Ramos (cell line): ENCODE results near the gene DUS2.
"Not testable (repeated sequence)": the region's sequence is repeated elsewhere in the genome, so short reads cannot be mapped to it uniquely, and the experiment has no call there.

Experiments
- in situ Hi-C: fragments of 300-500 bp; cut with MboI; formaldehyde crosslinking; loops from one replicate; pipeline ENCODE4 v1.14.3; 2022; ENCODE audit warnings: low sequenced_read_pairs; ENCODE audit not compliant: unreplicated experiment

The DUS2 gene

DNA sequence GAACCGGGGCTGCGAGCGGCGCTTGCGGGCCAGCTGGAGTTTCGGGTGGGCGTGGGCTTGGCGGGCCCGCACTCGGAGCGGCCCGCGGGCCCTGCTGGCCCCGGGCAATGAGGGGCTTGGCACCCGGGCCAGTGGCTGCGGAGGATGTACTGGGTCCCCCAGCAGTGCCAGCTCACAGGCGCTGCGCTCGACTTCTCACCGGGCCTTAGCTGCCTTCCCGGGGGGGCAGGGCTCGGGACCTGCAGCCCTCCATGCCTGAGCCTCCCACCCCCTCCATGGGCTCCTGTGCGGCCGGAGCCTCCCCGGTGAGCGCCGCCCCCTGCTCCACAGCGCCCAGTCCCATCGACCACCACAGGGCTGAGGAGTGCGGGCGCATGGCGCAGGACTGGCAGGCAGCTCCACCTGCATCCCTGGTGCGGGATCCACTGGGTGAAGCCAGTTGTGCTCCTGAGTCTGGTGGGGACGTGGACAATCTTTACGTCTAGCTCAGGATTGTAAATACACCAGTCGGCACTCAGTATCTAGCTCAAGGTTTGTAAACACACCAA is 24.8 kb upstream of the DUS2 start:
- in situ Hi-C loops, result loop anchor here (10.0 kb wide), 1 partner anchor 236 kb away; the partner anchor contains the start of gene ESRP2

DNA sequence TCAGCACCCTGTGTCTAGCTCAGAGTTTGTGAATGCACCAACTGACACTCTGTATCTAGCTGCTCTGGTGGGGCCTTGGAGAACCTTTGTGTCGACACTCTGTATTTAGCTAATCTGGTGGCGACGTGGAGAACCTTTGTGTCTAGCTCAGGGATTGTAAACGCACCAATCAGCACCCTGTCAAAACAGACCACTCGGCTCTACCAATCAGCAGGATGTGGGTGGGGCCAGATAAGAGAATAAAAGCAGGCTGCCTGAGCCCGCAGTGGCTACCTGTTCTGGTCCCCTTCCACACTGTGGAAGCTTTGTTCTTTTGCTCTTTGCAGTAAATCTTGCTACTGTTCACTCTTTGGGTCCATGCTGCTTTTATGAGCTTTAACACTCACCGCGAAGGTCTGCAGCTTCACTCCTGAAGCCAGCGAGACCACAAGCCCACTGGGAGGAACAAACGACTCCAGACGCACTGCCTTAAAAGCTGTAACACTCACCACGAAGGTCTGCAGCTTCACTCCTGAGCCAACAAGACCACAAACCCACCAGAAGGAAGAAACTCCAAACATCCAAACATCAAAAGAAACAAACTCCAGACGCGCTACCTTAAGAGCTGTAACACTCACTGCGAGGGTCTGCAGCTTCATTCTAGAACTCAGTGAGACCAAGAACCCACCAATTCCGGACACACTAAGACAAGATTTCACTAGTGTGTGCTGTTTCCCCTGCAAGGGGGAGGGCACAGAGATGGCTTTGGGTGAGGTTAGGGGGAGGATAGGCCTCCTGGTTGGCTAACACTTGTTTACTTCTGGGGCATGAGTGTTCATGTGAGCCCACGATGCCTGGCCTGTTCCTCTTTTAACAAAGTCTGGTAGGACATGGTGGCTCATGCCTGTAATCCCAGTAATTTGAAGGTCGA is 24.1 kb upstream of the DUS2 start, which contains the start of gene DPEP2:
TSS of gene DPEP2 (minus strand) at position 706 of the 910 bp plus-strand sequence. CDS start 6,272 bp downstream, outside the sequence.
- in situ Hi-C loops, result loop anchor here (10.0 kb wide), 1 partner anchor 236 kb away; the partner anchor contains the start of gene ESRP2

DNA sequence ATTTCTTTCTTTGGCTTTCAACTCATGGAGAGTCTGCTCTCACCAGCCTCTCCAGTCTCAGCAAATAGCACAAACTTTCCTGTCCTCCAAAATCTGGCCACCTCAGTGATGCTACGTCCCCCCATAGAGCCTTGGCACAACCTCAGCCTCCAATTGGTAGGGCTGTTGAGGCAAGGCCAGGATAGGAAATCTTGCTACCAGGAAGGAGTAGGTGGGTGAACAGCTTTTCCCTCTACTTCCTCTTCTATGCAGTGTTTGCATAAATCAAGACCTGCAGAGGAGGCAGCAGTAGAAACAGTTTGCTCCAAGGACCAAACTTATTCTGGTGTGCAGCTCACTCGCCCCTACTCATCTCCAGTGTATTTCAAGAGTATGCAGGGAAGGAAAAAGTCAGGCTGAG is 23.1 kb upstream of the DUS2 start:
- in situ Hi-C loops, result loop anchor here (10.0 kb wide), 1 partner anchor 235 kb away; the partner anchor contains the start of gene ESRP2

DNA sequence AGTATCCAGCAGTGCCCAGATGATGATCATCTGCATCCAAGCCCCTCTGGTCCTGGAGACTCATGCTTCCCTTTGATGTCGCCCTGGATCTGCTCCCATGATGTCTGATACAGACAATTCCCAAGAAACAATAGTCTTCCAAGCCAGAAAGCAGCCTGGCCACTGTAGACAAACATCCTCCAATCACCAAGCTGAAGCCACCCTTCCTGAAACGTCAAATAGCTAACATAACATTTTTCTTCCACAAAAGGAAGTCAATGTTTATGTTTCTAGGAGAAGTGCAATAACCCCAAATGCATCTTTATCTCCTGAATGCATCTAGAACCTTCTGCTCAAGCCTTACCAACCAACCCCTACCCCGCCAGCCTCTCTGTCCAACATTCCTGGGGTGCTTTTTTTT is 22.6 kb upstream of the DUS2 start:
- in situ Hi-C loops, result no loop called here

DNA sequence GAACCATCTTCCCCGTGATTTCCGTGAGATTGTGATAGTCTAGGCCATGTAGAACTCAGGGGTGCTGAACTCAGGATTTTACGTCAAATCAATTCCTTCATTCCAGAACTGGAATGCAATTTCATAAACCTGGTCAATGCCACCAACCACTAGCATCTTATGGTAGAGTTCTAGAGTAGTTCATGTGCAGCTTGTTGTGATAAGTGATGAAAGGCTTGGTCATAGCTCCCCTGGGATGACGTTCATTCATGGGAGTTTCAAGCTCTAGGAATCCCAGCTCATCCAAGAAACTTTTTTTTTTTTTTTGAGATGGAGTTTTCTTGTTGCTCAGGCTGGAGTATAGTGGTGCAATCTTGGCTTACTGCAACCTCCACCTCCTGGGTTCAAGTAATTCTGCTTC is 20.1 kb upstream of the DUS2 start:
- in situ Hi-C loops, result no loop called here

DNA sequence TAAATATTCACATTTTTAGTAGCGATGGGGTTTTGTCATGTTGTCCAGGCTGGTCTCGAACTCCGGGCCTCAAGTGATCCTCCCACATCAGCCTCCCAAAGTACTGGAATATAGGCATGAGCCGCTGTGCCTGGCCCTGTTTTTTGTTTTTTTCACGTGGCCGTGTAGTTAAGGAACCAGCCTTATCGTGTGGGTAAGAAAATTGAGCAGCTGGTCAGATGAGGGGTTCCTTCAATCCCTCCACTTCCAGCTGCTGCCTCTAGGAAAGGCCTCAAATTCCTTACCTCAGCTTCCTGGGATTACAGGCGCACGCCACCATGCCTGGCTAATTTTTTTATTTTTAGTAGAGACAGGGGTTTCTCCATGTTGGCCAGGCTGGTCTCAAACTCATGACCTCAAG is 17.9 kb upstream of the DUS2 start:
- in situ Hi-C loops, result no loop called here

DNA sequence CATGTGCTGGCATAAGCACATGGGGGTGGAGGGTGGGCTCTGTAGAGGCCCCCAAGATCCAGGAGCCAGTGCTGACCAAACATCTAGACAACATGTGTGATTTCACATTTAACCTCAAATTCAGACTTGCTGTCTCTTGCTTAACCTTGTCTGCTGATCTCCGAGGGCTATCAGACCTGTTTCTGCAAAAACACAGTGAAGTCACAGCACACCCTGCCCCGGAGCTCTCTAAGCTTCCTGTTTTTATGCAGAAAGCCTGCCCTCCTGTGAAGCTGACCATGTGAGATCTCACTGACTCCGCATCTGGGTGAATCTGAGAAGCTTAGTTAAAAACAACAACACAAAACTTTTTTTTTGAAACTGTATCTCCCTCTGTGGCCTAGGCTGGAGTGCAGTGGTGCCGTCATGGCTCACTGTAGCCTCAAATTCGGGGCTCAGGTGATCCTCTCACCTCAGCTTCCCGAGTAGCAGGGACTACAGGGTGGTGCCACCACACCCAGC is 17.2 kb upstream of the DUS2 start:
- in situ Hi-C loops, result no loop called here

DNA sequence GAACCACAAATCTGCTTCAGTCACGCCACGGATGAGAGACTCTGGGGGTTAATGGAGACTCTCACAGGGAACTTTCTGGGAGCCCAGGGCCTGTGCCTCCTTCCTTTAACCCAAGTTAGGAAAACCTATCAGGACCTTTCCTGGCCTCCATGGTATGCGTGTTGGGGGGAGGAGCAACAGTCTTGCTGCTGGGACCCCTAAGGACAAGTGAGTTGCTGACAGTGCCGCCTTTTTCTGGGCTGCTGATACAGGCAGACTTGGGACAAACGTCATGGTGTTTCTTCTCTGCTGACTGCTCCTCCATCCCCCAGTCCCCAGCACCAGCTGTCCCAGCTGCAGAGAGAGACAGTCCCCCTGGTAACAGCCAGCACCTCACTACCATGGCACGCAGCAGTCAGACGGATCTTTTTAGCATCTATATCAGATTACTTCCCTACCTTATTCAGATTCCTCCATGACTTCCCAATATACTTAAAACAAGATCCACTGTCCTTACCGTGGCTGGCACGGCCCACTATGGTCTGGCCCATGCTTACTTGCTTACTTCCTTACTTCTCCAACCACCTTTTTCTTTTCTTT is 13.8 kb upstream of the DUS2 start:
- in situ Hi-C loops, result no loop called here

DNA sequence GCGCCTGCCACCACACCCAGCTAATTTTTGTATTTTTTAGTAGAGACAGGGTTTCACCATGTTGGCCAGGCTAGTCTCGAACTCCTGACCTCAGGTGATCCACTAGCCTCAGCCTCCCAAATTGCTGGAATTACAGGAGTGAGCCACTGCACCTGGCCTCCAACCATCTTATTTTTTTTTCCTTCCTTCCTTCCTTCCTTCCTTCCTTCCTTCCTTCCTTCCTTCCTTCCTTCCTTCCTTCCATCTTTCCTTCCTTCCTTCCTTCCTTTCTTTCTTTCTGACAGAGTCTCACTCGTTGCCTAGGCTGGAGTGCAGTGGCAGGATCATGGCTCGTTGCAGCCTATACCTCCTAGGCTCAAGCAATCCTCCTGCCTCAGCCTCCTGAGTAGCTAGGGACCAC is 13.2 kb upstream of the DUS2 start:
- in situ Hi-C loops, result not testable (repeated sequence)

DNA sequence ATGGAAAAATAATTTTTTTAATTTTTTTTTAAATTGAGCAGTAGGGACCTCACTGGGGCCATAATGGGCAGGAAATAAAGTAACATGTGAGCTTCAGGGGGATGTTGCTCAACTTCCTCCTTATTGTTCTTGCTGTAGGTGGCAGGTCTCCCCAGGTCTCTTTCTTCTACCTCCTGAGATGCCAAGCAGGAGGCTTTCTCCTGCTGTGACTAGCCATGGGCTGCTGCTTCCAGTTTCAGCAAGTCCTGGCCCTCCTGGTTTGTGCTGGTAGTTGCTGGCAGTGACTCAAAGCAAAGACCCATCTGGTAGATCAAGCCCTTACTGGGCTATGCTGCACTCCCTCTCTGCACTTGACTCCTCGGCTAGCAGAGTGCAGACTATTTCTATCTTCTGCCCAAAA is 9.6 kb upstream of the DUS2 start:
- in situ Hi-C loops, result no loop called here

DNA sequence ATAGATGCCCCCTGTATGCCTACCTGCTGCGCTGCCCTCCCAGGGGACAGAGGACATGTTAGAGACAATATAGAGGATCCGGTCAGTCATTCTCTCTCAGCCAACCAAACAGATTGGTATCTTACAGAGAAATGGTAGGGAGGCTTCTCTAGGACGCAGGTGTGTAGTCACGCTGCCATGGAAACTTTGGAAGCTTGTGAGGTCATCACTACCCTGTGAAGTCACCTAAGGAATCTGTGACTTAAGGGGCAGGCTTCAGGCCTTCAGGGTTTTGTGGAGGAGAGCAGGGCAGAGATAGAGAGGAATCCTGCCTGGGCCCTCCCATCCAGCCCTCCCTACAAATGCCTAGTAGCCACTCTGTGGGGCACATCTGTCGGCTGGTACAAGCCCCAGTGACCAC is 7.4 kb upstream of the DUS2 start, which contains the start of gene DPEP2NB:
TSS of gene DPEP2NB (minus strand) at position 231 of the 400 bp plus-strand sequence. CDS start at position 90, 141 bp downstream.
- in situ Hi-C loops, result no loop called here

DNA sequence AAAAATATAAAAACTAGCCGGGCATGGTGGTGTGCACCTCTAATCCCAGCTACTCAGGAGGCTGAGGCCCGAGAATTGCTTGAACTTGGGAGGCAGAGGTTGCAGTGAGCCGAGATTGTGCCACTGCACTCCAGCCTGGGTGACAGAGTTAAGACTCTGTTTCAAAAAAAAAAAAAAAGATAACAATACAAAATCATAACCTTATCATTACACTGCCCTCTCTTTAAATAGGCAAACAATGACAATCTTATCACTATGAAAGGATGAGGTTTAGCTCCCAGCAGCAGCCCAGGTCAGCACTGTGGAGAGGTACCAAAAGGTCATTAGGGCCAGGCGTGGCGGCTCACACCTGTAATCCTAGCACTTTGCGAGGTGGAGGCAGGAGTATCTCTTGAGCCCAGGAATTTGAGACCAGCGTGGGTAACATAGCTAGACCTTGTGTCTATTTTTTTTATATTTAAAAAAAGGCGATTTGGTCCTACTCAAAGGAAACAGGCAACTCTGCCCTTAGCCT is 3.9 kb upstream of the DUS2 start:
- in situ Hi-C loops, result no loop called here

DNA sequence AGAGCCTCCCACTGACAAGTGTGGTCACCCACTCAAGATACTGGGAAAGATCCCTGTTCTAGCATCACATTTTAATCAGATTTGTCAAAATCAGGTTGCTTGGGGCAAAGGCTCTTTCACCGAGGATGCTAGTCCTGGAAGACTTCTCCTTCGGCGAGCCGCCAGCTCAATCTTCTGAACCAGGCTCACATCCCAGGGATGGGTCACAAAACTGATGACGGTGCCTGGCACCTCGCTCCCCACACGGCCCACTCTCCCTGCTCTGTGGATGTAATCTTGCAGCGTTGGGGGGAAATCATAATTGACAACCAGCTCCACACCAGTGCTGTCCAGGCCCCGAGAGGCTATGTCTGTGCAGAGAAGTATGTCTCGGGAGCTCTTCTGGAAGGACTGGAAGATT is 1.6 kb upstream of the DUS2 start:
- in situ Hi-C loops, result no loop called here

DNA sequence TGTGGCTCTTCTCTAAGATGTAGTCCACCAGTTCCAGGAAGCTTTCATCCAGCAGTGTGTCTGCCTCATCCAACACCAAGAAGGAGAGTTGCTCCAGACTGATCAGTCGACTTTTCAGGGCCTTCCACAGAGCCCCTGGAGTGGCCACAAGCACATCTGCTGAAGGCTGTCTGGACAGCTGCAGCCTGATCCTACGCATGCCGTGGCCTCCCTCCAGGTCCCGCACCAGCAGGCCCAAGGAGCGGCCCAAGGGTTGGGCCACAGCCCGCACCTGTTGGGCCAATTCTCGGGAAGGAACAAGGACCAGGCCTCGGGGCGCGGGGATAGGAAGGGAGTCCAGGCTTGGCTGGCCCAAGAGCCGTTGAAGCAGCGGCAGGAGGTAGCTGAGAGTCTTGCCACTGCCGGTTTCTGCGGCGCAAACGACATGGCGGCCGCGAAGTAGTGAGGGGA is 781 bp upstream of the DUS2 start:
- in situ Hi-C loops, result no loop called here

DNA sequence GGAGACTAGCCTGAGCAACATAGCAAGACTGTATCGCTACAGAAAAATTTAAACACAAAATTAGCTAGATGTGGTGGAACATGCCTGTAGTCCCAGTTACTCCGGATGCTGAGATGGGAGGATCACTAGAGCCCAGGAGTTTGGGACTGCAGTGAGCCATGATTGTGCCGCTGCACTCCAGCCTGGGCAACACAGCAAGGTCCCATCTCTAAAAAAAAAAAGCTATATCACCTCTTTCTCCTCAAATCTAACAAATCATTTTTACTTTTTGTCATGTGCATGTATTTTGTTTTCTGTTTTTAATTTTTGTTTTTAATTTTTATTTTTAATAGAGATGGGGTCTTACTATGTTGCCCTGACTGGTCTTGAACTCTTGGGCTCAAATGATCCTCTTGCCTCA is 5.9 kb downstream of the DUS2 start:
- in situ Hi-C loops, result no loop called here

DNA sequence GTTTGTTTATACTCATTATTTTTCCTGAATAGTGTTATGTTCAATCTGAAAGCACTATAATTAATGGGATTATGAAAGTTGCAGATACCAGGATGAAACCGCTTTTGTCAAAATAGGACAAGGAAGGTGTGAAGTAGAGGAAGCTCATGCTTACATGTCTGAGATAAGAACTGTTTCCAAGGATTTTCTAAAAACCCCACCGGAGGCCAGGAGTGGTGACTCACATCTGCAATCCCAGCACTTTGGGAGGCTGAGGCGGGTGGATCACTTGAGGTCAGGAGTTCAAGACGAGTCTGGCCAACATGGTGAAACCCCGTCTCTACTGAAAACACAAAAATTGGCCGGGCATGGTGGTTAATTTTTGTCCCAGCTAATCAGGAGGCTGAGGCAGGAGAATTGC is 7.0 kb downstream of the DUS2 start:
- in situ Hi-C loops, result not testable (repeated sequence)

DNA sequence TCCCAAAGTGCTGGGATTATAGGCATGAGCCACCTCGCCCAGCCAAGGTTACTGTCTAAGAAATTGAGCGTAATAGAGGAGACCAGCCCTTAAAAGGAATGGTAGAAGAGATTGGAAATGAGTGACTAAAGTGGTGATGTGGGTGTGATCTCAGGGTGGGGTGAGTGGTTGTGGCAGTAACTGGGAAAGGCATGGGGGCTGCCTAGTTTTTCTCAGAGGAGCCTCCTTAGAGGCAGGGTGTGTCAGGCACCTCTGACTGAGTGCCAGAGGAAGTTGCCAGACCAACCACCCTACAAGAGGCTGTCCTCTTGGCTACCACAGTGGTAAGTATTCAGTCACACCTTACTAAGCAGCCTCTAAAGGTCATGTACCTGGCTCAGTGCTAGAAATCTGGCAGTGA is 8.9 kb downstream of the DUS2 start:
- in situ Hi-C loops, result no loop called here

DNA sequence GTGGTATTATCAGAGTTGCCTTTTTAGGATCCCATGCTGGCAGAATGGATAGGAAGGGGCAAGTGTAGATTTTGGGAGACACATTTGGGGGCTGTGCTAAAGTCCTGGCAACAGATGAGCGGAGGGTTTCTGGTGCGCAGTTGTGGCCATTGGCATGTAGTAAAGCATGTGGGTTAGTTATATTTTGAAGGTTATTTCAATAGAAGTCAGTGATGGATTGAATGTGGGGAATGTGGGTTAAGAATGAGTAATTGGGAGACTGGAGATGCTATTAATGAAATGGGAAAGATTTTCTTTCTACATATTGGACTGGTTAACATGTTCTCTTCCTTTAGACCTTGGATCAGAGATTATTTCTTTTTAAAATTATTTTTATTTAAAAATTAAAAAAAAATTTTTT is 10.0 kb downstream of the DUS2 start:
- in situ Hi-C loops, result no loop called here

DNA sequence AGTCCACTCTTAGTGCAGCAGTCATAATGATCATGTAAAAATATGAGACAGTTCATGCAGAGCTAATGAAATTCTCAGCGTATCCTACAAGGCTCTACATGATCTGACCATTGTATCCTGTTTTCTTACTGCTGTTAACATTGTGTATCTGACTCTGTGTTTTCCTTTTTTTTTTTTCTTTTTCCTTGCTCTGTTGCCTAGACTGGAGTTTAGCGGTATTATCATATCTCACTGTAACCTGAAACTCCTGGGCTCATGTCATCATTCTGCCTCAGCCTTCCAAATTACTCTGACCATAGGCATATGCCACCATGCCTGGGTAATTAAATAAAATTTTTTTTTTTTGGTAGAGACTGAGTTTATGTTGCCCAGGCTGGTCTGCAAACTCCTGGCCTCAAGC is 12.1 kb downstream of the DUS2 start:
- in situ Hi-C loops, result no loop called here

DNA sequence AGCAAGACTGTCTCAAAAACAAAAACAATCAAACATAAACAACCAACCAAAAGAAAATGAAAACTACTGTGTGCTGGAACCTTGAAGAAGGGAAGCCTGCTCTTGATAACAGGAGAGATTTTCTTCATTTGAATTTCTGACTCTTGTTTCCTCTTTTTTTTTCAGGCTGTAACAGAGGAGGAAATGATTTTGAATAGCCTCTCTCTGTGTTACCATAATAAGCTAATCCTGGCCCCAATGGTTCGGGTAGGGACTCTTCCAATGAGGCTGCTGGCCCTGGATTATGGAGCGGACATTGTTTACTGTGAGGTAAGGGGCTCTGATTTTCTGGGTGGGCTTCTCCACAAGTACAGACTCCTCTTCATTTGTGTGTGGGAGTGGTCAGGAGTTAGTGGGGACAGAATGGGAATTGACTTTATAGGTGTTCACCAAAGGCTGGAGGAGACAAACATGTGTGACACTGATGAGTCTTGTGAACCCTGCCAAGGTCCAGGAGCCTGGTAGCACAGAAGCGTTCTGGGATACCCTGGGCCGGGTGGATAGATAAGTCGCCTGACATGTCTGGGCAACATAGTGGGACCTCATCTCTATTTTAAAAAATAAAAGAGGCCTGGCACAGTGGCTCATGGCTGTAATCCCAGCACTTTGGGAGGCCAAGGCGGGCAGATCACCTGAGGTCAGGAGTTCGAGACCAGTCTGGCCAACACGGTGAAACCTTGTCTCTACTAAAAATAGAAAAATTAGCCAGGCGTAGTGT is 14.9 kb downstream of the DUS2 start:
- in situ Hi-C loops, result no loop called here
